Keratinocyte (primary cell): ENCODE results near the gene SEMA4A.

Experiments used
- EZH2 ChIP-seq: IDR thresholded peaks from one replicate; pipeline ENCODE4 v1.6.1; 2012; ENCODE audit warnings: inconsistent platforms, mild to moderate bottlenecking, low read length, moderate library complexity
- TF ChIP-seq, protein P1 (sequence below), 3 experiments: IDR thresholded peaks in 1 of 3; conservative IDR thresholded peaks in 1 of 3; optimal IDR thresholded peaks in 1 of 3; 2 replicates in 2 of 3; 3 replicates in 1 of 3; pipeline versions ENCODE3 to v1.5.1; 2011; ENCODE audit warnings: low read length in 3 of 3, mild to moderate bottlenecking in 3 of 3, moderate library complexity in 2 of 3, control low read depth in 1 of 3, inconsistent platforms in 1 of 3; ENCODE audit not compliant: insufficient read depth in 2 of 3; ENCODE audit errors: extremely low read depth in 1 of 3

DNA sequence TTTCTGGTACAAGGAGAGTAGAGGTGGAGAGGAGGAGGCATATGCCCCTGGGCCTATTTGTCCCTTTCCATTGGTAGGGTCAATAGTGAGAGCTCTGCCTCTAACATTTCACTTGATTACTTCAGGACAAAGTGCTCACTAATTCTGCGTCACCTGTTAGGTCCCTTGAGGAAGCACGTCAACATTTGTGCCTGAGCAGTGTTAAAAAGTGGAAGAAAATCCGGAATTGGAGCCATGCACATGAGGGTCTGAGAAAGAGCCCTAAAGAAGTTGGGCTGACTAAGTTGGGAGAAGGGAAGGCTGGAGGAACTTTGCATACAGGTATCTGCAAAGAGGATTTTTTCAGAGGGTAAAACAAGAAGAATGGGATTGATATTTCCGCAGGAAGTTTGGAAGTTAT lies 42.5 kb downstream of the SEMA4A start:
- TF ChIP-seq EZH2 = no peak
- TF ChIP-seq, protein P1, sequence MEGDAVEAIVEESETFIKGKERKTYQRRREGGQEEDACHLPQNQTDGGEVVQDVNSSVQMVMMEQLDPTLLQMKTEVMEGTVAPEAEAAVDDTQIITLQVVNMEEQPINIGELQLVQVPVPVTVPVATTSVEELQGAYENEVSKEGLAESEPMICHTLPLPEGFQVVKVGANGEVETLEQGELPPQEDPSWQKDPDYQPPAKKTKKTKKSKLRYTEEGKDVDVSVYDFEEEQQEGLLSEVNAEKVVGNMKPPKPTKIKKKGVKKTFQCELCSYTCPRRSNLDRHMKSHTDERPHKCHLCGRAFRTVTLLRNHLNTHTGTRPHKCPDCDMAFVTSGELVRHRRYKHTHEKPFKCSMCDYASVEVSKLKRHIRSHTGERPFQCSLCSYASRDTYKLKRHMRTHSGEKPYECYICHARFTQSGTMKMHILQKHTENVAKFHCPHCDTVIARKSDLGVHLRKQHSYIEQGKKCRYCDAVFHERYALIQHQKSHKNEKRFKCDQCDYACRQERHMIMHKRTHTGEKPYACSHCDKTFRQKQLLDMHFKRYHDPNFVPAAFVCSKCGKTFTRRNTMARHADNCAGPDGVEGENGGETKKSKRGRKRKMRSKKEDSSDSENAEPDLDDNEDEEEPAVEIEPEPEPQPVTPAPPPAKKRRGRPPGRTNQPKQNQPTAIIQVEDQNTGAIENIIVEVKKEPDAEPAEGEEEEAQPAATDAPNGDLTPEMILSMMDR (optimal IDR thresholded peaks at IDR 0.05 in 1 of 3, IDR thresholded peaks at IDR 0.05 in 1 of 3, conservative IDR thresholded peaks at IDR 0.05 in 1 of 3; ENCODE audit: extremely low read depth in 1 of 3, insufficient read depth in 2 of 3, low read length in 3 of 3) = no peak
